ENCODE measurements around the gene DDX10.

Gene DDX10

GRCh38 chr11:108880510-108880909, 215.6 kb downstream of the DDX10 start:
- no peak for DNase-seq

- no peak for DNase-seq
Observed at GRCh38 chr11:108881131-108881530, 216.3 kb downstream of the DDX10 start.

DNA sequence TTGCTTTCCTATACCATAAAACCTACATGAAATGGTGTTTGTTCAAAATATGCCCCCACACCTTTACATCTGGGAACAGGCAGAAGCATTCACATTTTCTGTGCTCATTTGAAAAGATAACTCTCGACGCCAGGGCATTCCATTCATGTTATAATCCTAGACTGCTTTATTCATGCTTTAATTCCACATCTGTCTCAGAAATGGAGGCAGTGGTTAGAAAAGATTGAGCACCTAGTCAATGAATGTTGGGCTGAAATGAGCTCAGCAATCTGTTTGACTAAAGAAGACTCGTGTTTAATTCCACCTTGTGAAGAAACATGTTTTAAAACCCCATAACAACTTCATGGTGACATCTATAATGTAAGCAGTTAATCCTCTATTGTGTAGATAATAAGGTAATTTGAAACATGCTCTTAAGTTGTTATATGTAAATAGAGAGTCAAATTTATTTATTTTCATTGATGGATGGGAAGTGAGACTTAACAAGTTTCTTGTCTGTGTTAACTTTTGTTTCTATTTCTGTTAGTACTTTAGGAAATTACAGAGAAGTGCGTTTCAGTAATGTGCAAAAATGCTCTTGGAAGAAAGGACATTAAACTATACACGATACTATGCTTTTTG, 217.5 kb downstream of the DDX10 start:
- no peak for DNase-seq

DNA sequence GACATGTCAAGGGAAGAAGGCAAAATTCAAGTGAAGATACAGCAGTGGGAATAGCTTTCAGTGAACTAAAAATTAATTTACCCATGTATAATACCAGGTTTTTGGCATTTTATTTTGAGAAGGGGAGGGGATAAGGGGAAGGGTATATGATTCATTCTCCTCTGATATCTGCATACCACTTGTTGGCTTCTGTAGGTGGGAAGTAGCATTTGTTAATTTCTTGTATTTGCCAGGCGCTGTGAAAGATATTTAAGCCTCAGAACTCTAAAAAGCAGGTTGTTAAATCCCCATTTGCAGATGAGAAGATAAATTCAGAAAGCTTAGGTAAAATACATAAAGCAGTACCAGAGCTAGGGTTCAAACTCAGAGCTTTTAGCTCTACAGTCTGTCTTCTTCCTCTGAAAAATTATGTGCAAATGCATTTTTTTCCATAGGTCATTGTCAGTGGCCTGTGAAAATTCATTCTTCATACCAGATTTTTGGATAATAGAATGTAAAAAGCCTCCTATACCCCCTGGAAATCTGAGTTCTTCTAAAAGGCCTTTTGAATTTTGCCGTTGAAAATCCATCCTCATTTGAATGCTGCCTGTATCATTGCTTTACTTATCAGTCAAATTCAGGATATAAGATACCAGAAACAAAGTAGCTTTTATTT, 221.3 kb downstream of the DDX10 start:
- no peak for DNase-seq

DNA sequence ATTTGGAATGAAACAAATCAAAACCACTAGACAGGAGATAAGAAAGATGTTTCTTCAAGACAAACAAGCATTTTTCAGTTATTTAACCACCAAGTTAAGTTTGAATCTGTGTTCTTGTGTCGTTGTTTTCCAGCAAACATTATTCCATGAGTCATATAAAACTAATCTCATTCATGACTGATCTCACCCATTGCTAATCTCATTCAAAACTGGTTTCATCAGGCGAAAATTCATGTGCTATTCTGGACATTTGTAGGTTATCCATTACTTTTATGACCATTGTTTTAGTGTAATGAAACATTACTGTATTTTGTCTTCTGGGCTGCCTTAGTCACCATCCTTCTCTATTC, 221.8 kb downstream of the DDX10 start:
- no peak for DNase-seq

- no peak for DNase-seq
Observed at GRCh38 chr11:108887436-108888238, 222.8 kb downstream of the DDX10 start.

GRCh38 chr11:108890482-108891105, 225.7 kb downstream of the DDX10 start:
- no peak for DNase-seq

DNA sequence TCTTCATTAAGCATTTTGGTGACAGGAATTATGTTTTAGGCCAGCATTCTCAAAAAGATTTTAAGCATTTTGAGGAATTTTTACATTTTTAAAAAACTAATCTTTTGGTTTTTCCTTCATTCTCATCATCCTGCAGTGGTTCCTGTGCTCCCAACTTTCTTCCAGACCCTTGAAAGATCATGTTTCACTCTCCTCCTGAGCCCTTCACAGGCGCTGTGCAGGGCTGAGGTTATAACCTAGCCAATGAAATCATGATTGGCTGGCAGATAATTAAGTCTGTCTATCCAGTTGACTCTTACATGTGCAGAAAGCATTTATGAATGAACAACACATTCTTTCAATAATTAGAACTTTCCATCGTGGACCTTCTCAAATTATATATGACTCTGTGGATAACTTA, 226.3 kb downstream of the DDX10 start:
- DNase-seq = no peak

- no peak for DNase-seq
Observed at GRCh38 chr11:108891909-108892511, 227.1 kb downstream of the DDX10 start.

- no peak for DNase-seq
Observed at GRCh38 chr11:108895579-108896480, 231.0 kb downstream of the DDX10 start.

DNA sequence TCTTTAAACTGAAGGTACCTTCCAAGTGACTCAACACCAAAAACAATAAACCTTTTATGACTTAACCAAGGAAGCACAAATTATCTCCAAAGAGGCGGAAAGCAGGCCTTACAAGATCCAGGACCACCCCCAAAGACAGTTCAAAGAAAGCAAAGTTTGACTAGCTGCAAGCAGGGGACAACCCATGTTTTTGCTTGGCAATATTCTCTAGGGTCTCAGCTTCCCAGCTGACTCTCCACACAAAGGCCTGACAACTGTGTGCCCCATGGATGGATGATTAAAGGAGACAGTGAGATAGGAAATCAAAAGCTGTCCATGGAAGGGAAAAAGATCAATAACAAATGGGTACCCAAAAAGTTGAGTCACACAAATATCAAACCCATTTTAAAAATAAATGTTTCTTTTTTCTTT, 232.2 kb downstream of the DDX10 start:
- DNase-seq = no peak

- DNase-seq = no peak
Observed at GRCh38 chr11:108897916-108898315, 233.0 kb downstream of the DDX10 start.

- DNase-seq = no peak
Observed at GRCh38 chr11:108901359-108901758, 236.5 kb downstream of the DDX10 start.

- DNase-seq = no peak
Observed at GRCh38 chr11:108902027-108902469, 237.2 kb downstream of the DDX10 start.

DNA sequence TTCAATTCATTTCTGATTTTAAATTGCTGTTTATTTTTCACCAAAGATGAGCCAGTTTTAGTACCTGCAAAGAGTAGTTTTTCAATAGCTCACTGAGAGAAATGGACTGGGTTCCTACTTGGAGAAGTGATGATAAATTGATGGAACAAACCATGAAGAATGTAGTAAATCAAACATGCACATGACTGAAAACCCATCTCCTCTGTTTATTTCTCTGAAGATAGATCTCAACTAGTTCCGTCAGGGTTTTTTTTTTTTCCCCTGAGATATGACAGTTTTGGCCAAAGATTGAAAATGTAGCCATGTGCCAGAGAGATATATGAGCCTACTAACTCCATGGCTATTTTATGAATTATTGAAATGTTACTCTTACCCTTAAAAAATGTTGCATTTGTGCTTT, 239.6 kb downstream of the DDX10 start:
- no peak for DNase-seq

DNA sequence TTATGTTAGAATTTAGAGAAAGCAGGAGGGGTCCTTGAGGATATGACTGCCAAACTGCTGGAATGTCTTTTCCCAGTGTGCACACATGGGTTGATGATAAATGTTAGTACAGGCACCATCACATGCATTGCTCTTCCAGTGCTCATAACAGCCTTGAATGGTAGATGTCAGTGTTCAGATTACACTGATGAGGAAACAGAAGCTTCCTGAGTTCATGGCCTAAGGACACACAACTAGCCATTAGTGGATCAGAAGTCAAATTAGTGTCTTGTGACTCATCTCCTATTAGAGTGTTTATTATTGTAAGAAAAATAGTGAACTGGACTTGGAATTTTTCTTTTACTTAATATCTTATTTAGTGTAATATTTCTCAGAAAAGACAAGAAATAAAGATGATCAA, 241.5 kb downstream of the DDX10 start:
- DNase-seq = no peak

- DNase-seq = no peak
Observed at GRCh38 chr11:108906826-108907225, 242.0 kb downstream of the DDX10 start.

DNA sequence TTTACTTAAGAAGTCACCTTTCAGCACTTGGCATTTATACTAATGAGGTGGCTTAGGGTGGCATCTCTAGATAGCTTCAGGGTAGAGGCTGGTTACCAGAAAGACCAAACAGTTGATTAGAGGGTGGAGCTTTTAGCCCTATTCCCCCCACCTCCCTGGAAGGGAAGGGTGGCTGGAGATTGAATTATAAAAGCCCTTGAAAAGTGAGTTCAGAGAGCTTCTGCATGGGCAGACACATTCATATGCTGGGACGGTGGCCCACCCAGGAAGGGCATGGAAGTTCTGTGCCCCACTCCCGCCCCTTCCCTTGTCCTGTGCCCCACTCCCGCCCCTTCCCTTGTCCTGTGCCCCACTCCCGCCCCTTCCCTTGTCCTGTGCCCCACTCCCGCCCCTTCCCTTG, 244.2 kb downstream of the DDX10 start:
- DNase-seq = no peak

- no peak for DNase-seq
Observed at GRCh38 chr11:108909921-108910320, 245.1 kb downstream of the DDX10 start.

DNA sequence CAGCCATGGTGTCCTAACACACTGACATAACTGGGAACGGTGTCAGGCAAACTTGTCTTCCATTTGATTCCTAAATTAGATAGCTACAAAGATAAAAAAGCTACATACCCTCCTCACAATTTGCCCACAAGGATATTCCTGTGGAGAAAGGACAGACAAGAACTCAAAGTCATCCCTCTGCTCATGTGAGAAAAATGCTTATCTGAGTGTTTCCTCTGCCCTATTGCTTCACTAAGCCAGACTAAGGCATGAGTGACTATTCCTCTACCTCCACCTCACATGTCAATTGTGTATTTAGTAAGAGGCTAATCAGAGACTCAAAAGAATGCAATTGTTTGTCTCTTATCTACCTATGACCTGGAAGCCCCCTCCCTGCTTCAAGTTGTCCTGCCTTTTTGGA, 247.7 kb downstream of the DDX10 start:
- DNase-seq = no peak

GRCh38 chr11:108913204-108913603, 248.3 kb downstream of the DDX10 start:
- DNase-seq = no peak

DNA sequence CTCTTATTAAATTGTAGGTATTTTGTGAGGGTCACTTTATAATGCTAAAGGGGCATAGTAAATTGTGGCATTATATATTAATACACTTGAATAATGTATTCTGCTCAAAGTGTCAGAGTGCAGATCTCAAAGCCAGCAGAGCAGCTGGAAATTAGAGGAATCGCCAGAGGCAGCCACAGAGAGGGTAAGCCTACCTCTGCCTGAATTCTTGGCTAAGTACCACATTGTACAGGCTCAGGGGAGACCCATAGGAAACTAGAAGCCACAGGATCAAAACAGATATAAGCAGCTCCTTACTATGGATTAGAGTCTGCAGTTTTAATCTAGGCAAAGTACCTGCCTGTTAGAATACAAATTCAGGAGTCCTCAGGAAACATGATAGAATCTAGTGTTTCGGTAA, 249.3 kb downstream of the DDX10 start:
- no peak for DNase-seq

All from stimulated activated naive CD4-positive, alpha-beta T cell treated with Interleukin-2 at 50 U/mL for 16 hours (primary cell).